HG03469 (cell line): ENCODE measurements around the gene LRBA.
"Not testable (repeated sequence)": the region's sequence is repeated elsewhere in the genome, so short reads cannot be mapped to it uniquely, and the experiment has no call there.

Source experiments
- ATAC-seq: cut with Tn5 transposase; IDR thresholded peaks from one replicate; pipeline ENCODE4 v1.9.1; 2021; ENCODE audit warnings: mild to moderate bottlenecking, moderate library complexity, moderate number of reproducible peaks; ENCODE audit not compliant: unreplicated experiment

Gene LRBA

GRCh38 chr4:150578745-150579501 lies 436.2 kb downstream of the LRBA start:
- no peak for ATAC-seq

DNA sequence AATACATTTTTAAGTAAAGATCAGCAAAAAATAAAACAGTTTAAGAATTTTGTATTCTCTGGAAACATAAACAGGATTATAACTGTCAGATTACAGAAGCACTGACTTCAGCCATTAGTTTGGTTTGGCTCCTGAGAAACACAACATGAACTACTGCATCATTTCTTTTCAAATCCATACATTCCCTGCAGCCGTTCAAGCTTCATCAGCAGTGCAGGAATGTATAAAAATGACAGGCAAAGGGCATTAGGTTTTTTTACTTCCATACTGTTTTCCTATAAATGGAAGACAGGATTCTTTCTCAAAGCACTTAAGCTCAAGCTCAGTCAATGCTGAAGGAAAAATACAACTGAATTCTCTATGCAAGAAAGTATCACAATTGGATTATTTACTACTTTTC lies 437.3 kb downstream of the LRBA start:
- no peak for ATAC-seq

DNA sequence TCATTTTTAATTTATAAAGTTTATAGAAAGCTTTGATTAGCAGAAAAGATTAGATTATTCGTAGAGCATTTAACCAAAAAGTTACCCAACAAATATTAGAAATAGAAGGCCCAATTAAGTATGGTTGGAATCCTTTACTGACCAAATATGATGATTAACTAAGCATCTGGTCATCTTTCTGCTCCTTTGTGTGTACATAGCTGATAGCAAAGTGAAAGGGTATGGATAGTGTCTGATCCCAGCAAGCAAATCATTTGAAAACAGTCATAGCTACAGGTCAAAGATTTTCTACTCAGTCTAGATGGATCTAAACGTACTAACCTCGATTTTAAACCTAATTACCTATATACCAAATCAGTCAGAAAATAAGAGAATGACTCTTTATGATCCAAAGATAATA lies 440.4 kb downstream of the LRBA start:
- ATAC-seq, result no peak

DNA sequence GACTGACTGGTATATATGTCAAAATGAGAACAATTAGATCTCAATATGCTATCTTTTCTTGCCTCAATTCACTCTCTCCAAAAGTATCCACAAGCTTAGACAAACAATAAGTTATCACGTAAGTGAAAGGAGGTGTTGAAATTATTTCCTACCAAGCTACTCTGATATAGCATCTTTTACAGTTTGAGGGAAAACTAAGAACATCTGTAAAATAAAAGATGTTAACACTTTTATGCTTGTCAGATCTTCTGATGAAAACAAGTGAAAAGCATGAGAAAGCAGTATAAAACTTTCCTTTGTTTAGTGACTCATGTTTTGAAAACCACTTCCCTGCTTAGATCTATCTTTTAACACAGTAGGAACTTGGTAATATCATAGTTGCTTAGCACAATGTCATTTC lies 441.6 kb downstream of the LRBA start:
- ATAC-seq, result no peak

GRCh38 chr4:150572704-150573504 lies 442.2 kb downstream of the LRBA start:
- ATAC-seq, result no peak

GRCh38 chr4:150570862-150571261 lies 444.2 kb downstream of the LRBA start:
- no peak for ATAC-seq

- ATAC-seq, result no peak
Measured at GRCh38 chr4:150569998-150570535, 445.0 kb downstream of the LRBA start.

- no peak for ATAC-seq
Measured at GRCh38 chr4:150569384-150569987, 445.6 kb downstream of the LRBA start.

DNA sequence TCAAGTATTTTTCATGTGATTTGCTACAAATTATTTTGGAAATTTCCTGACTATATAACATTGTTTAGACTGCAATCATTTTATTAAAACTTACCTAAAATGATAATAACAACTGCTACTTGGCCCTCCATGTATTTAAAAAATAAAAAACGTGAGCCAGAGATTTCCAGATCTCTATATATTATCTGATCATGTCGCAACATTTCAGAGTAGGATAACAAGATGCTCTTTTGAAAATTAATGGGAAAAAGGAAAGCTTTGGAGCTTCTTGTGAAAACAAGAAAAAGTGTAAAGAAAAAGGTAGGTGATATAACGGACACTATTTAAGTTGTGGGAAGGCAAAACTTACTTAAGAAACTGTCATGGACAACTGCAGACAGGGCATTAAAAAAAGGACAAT lies 448.0 kb downstream of the LRBA start:
- no peak for ATAC-seq

DNA sequence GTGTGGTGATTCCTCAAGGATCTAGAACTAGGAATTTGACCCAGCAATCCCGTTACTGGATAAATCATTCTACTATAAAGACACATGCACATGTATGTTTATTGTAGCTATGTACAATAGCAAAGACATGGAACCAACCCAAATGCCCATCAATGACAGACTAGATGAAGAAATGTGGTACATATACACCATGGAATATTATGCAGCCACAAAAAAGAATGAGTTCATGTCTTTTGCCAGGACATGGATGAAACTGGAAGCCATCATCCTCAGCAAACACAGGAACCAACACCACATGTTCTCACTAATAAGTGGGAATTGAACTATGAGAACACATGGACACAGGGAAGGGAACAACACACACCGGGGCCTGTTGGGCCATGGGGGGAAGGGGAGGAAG lies 450.1 kb downstream of the LRBA start:
- not testable (repeated sequence) for ATAC-seq

- ATAC-seq, result no peak
Measured at GRCh38 chr4:150562751-150563150, 452.3 kb downstream of the LRBA start.

DNA sequence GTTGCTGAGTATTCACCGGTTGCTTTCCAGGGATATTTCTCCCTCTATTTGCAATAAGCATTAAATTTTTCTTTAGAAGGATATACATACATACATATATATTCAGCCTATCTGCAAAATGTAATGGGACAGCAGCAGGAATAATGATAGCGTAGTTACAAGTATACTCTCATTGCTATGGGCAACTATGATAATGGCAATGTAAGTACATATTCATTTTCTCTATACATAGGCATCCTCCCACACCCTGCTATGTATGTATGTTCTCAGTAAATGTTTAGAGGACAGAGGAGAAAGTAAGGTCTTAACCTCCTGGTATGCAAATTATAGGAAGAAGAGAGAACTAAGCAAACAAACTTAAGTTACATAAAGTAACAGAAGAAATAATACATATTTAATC lies 452.8 kb downstream of the LRBA start:
- ATAC-seq, result no peak

DNA sequence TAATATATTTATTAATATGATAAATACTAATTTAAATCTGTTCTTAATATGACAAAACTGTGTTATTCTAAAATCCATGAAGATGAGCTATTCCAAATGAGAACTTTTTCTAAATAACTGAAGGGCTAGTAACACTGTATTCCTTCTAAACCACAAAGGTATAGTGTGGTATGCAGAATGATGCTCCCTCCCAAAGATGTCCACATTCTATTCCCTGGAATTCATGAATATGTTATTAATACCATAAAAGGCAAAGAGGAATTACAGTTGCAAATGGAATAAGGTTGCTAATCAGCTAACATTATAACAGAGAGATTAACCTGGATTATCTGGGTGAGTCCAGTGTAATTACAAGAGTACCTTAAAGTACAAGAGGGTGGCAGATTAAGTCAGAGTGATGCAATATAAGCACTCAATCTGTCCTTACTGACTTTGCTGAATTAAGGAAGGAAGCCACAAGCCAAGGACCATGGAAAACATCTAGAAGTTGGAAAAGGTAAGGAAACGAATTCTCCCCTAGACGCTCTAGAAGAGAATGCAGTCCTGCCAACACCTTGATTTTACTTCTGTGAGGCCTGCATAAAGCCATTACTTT lies 453.8 kb downstream of the LRBA start:
- ATAC-seq, result no peak

GRCh38 chr4:150557811-150558210 lies 457.3 kb downstream of the LRBA start:
- ATAC-seq, result not testable (repeated sequence)

GRCh38 chr4:150547154-150547838 lies 467.8 kb downstream of the LRBA start:
- ATAC-seq, result no peak

DNA sequence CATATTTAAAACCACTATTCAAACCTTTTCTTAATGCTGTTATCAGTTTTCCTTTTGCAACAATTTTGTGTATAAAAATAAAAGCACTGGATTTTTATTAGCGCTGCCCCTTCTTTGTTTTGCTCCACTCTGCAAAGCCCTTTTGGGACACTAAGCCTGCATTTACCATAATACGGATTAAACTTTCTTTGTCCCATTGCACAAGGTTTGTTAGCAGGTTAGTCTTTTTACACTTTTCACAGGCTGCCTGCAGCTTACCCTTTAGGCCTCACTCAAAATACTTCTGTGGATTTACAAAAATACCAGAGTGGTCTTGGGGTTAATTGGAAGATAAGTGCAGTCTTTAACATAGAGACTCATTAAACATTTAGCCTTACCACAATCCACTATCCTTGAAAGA lies 468.8 kb downstream of the LRBA start:
- no peak for ATAC-seq

DNA sequence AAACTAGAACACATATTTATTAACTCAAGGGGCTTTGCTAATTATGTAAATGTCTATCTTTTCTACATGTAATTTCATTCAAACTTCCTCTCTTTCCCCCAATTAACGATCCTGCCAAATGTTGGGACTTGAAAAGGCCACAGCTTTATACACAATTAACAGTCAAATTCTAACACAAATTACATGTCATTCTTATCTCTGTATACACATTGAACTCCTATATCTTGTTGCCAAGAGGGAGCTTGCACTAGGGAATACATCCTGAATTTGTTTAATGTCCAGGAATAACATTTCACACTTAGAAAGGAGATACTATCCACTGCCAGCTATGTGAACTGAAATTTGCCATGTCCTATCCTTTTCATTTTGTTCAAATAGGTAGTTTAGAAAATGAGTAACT lies 472.0 kb downstream of the LRBA start:
- no peak for ATAC-seq

GRCh38 chr4:150541681-150542080 lies 473.4 kb downstream of the LRBA start:
- no peak for ATAC-seq

DNA sequence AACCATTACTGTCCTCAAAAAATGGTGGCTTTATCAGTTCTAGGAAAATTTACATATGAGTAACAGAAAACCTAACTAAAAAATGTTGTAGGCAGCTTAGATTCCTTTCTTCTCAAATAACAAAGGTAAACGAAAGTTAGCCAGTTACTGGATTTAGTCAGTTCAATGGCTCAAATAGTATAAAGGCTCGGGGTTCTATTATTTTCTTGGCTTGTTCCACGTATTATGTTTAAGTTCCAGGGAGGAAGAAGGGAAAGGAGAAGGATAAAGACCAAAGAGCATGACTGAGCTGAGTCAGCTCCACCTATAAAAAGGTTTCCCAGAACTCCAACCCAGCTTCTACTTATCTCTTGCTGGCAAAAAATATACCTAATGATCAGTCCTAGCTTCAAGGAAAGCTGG lies 474.1 kb downstream of the LRBA start:
- ATAC-seq, result no peak

DNA sequence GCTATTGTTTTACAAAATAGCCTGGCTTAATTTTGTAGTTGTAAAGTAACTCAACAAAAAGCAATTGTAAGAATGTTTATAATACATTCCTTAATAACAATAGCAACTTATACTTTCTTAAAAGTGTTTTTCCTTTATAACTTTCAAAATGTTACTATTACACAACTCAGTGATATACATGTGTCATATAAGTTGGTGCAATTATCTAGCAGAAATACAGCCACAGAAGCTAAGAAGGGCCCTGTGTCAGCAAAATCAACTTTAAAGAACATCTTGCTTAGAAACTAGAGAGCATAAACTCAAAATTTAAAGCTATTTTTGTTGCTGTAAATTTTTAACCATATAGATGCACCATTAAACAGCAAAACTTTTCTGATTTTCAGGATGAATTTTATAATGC lies 474.5 kb downstream of the LRBA start:
- no peak for ATAC-seq

- not testable (repeated sequence) for ATAC-seq
Measured at GRCh38 chr4:150537911-150538310, 477.2 kb downstream of the LRBA start.
